Measurements from ENCODE around the gene UROS.

DNA sequence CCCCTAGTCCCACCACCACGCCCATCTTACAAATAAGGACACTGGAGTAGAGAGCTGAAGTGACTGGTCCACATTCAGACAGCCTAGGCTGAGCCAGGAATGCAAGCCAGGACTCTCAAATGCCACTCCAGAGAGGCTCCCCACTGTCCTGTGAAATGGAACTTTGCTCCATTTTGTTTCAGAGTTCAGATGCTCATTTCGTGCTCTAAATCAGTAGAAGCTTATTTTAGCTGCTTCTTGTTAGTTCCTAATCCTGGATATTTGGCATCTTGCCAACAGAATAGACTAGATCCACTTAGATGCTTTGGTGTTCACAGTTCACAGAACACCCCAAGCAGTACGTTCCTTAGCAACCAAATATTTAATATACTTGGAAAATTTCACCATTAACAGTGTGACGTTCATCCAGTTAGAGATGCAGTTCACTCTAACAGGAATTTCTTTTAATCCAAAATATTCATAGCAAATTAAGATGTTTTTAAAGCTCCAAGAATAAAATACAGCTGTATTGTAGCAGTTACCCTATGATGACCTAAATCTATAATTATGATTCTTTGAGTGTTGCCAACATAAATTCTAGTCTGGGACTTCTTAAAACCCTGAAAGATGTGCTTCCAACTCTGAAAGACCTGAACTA, 54.7 kb downstream of the UROS start:
- TF ChIP-seq POLR2A (IDR thresholded peaks at IDR 0.05): no peak
- TF ChIP-seq, protein P1, sequence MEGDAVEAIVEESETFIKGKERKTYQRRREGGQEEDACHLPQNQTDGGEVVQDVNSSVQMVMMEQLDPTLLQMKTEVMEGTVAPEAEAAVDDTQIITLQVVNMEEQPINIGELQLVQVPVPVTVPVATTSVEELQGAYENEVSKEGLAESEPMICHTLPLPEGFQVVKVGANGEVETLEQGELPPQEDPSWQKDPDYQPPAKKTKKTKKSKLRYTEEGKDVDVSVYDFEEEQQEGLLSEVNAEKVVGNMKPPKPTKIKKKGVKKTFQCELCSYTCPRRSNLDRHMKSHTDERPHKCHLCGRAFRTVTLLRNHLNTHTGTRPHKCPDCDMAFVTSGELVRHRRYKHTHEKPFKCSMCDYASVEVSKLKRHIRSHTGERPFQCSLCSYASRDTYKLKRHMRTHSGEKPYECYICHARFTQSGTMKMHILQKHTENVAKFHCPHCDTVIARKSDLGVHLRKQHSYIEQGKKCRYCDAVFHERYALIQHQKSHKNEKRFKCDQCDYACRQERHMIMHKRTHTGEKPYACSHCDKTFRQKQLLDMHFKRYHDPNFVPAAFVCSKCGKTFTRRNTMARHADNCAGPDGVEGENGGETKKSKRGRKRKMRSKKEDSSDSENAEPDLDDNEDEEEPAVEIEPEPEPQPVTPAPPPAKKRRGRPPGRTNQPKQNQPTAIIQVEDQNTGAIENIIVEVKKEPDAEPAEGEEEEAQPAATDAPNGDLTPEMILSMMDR (IDR thresholded peaks at IDR 0.05): no peak
